Neural progenitor cell (in vitro differentiated cells): Measurements from ENCODE around the gene RBM47. TPM values are rescaled to one million over a fixed set of nuclear protein-coding genes. Genes with fewer than 3 reads are reported as not detected.

Experiments
- DNase-seq: peaks from one replicate; pipeline ENCODE4 v3.0.0-alpha.2; 2016; ENCODE audit warnings: low spot score
- H2AFZ ChIP-seq: fragments of 200-600 bp; sonication (generic); replicated peaks from 2 replicates; pipeline ENCODE4 v1.6.1; 2016; ENCODE audit warnings: antibody characterized with exemption
- H3F3A ChIP-seq: fragments of 200-600 bp; sonication (generic); 2 replicates; pipeline ENCODE4 v1.6.1; 2016; ENCODE audit warnings: antibody characterized with exemption, low read depth
- H3K27ac ChIP-seq: fragments of 200-600 bp; sonication (generic); 2 replicates; pipeline ENCODE4 v1.5.1; 2016; ENCODE audit warnings: mild to moderate bottlenecking
- H3K27me3 ChIP-seq: fragments of 200-600 bp; sonication (generic); 2 replicates; pipeline ENCODE4 v1.6.1; 2016; ENCODE audit warnings: mild to moderate bottlenecking, moderate library complexity
- H3K36me3 ChIP-seq: fragments of 200-600 bp; sonication (generic); 2 replicates; pipeline ENCODE4 v1.5.1; 2016
- H3K4me1 ChIP-seq: fragments of 200-600 bp; sonication (generic); 2 replicates; pipeline ENCODE4 v1.6.1; 2016; ENCODE audit warnings: mixed run types
- H3K4me2 ChIP-seq: fragments of 200-600 bp; sonication (generic); 2 replicates; pipeline ENCODE4 v1.6.1; 2016
- H3K4me3 ChIP-seq: fragments of 200-600 bp; sonication (generic); 2 replicates; pipeline ENCODE4 v1.5.1; 2016
- H3K79me2 ChIP-seq: fragments of 200-600 bp; sonication (generic); 2 replicates; pipeline ENCODE4 v1.6.1; 2016; ENCODE audit warnings: low read depth
- H3K9ac ChIP-seq: fragments of 200-600 bp; sonication (generic); 2 replicates; pipeline ENCODE4 v1.6.1; 2016
- H3K9me3 ChIP-seq: fragments of 200-600 bp; sonication (generic); 2 replicates; pipeline ENCODE4 v1.5.1; 2016; ENCODE audit warnings: low read depth
- H4K20me1 ChIP-seq: fragments of 200-600 bp; sonication (generic); 2 replicates; pipeline ENCODE4 v1.6.1; 2016; ENCODE audit warnings: low read depth
- H3K27ac Mint-ChIP-seq: 3 replicates; pipeline ENCODE4 v1.8.0; 2021; ENCODE audit warnings: mixed read lengths
- H3K27me3 Mint-ChIP-seq: 2 replicates; pipeline ENCODE4 v1.8.0; 2022; ENCODE audit warnings: low read depth, mild to moderate bottlenecking, inconsistent platforms, moderate library complexity, mixed read lengths; ENCODE audit not compliant: insufficient read depth
- H3K36me3 Mint-ChIP-seq: 3 replicates; pipeline ENCODE4 v1.8.0; 2021; ENCODE audit warnings: mixed read lengths
- H3K4me1 Mint-ChIP-seq: 3 replicates; pipeline ENCODE4 v1.8.0; 2021; ENCODE audit warnings: mixed read lengths
- H3K4me3 Mint-ChIP-seq: 3 replicates; pipeline ENCODE4 v1.8.0; 2021; ENCODE audit warnings: mild to moderate bottlenecking, moderate library complexity, mixed read lengths
- H3K9me3 Mint-ChIP-seq: 3 replicates; pipeline ENCODE4 v1.8.0; 2020; ENCODE audit warnings: mixed read lengths
- CTCF ChIP-seq: fragments of 200-600 bp; sonication (generic); IDR thresholded peaks from 2 replicates; pipeline ENCODE4 v1.5.1; 2017; ENCODE audit warnings: antibody characterized with exemption, mild to moderate bottlenecking
- EZH2 ChIP-seq: fragments of 200-600 bp; sonication (generic); IDR thresholded peaks from 2 replicates; pipeline ENCODE4 v1.6.1; 2017; ENCODE audit warnings: antibody characterized with exemption, mild to moderate bottlenecking, moderate library complexity
- EZH2phosphoT487 ChIP-seq: fragments of 200-600 bp; sonication (generic); IDR thresholded peaks from 2 replicates; pipeline ENCODE4 v1.6.1; 2017; ENCODE audit warnings: antibody characterized with exemption
- total RNA-seq: library from RNA; depleted of rRNA; stranded (reverse); fragments of >200 nt; gene quantifications from 2 replicates; pipeline ENCODE4 v1.2.3, GENCODE V29; 2015; ENCODE audit warnings: low replicate concordance

Gene RBM47
- total RNA-seq, 1 donor from 2014 or later, result 2.9 TPM

GRCh38 chr4:40502934-40503333 is 126.7 kb downstream of the RBM47 start:
- H3K36me3 ChIP-seq, result no peaks in the 10 kb centered on the region
- H3K4me3 ChIP-seq, result no peak overlapping the region
- no peaks in the 10 kb centered on the region for H3K79me2 ChIP-seq
- H2AFZ ChIP-seq, result no peak overlapping the region
- H3F3A ChIP-seq, result no peaks in the 10 kb centered on the region
- H3K4me1 ChIP-seq, result no peaks in the 10 kb centered on the region
- no peak overlapping the region for H3K9ac ChIP-seq
- no peak for DNase-seq
- Mint-ChIP-seq H3K36me3 (no peaks in the 10 kb centered on the region), H3K4me3 (no peak overlapping the region), H3K4me1 (peaks cover 9% of the 10 kb centered on the region), H3K9me3 (no peaks in the 10 kb centered on the region), H3K27ac (no peak overlapping the region), H3K27me3 (peaks cover 5% of the 10 kb centered on the region)
- no peaks in the 10 kb centered on the region for H3K27me3 ChIP-seq
- H4K20me1 ChIP-seq, result no peaks in the 10 kb centered on the region
- H3K9me3 ChIP-seq, result no peaks in the 10 kb centered on the region
- no peak overlapping the region for H3K4me2 ChIP-seq
- H3K27ac ChIP-seq, result no peak overlapping the region
- TF ChIP-seq EZH2phosphoT487 (no peak), CTCF (no peak), EZH2 (no peak)

- H3K36me3 ChIP-seq, result no peaks in the 10 kb centered on the region
- TF ChIP-seq CTCF, result no peak
- no peak for TF ChIP-seq EZH2
- TF ChIP-seq EZH2phosphoT487, result no peak
- H3K79me2 ChIP-seq, result no peaks in the 10 kb centered on the region
- no peaks in the 10 kb centered on the region for H3K9me3 ChIP-seq
- DNase-seq, result no peak
- Mint-ChIP-seq H3K27me3 (peaks cover 5% of the 10 kb centered on the region), H3K36me3 (no peaks in the 10 kb centered on the region), H3K27ac (peak overlapping the region; percentile 4), H3K4me3 (no peak overlapping the region), H3K4me1 (peaks cover 9% of the 10 kb centered on the region), H3K9me3 (no peaks in the 10 kb centered on the region)
- no peak overlapping the region for H3K4me2 ChIP-seq
- H3F3A ChIP-seq, result no peaks in the 10 kb centered on the region
- H3K4me3 ChIP-seq, result no peak overlapping the region
- no peaks in the 10 kb centered on the region for H3K27me3 ChIP-seq
- no peak overlapping the region for H2AFZ ChIP-seq
- H3K27ac ChIP-seq, result no peak overlapping the region
- no peak overlapping the region for H3K9ac ChIP-seq
- no peaks in the 10 kb centered on the region for H3K4me1 ChIP-seq
- no peaks in the 10 kb centered on the region for H4K20me1 ChIP-seq
These were observed 127.4 kb downstream of the RBM47 start for GRCh38 chr4:40502220-40502619.

- Histone ChIP-seq H3K27me3 (no peaks in the 10 kb centered on the region), H3K9ac (no peak overlapping the region), H3F3A (no peaks in the 10 kb centered on the region), H3K4me1 (peaks cover 2% of the 10 kb centered on the region), H3K36me3 (no peaks in the 10 kb centered on the region), H3K4me2 (no peak overlapping the region), H2AFZ (no peak overlapping the region), H3K9me3 (no peaks in the 10 kb centered on the region), H3K79me2 (no peaks in the 10 kb centered on the region), H3K4me3 (no peak overlapping the region), H3K27ac (no peak overlapping the region), H4K20me1 (no peaks in the 10 kb centered on the region)
- no peak overlapping the region for H3K4me3 Mint-ChIP-seq
- H3K36me3 Mint-ChIP-seq, result no peaks in the 10 kb centered on the region
- H3K4me1 Mint-ChIP-seq, result peaks cover 4% of the 10 kb centered on the region
- no peak overlapping the region for H3K27ac Mint-ChIP-seq
- H3K9me3 Mint-ChIP-seq, result no peaks in the 10 kb centered on the region
- TF ChIP-seq CTCF (no peak), EZH2phosphoT487 (no peak), EZH2 (no peak)
- peaks cover 5% of the 10 kb centered on the region for H3K27me3 Mint-ChIP-seq
- no peak for DNase-seq
These were observed 128.9 kb downstream of the RBM47 start for GRCh38 chr4:40500781-40501180.

GRCh38 chr4:40493160-40493559 is 136.5 kb downstream of the RBM47 start:
- H3K36me3 Mint-ChIP-seq, result no peaks in the 10 kb centered on the region
- H3K4me1 Mint-ChIP-seq, result peaks cover 9% of the 10 kb centered on the region
- no peaks in the 10 kb centered on the region for H3K36me3 ChIP-seq

More at GRCh38 chr4:40493160-40493559, 136.5 kb downstream of the RBM47 start:
- H3K9me3 Mint-ChIP-seq, result no peaks in the 10 kb centered on the region
- H3K4me3 ChIP-seq, result no peak overlapping the region
- peaks cover 3% of the 10 kb centered on the region for H3K27me3 Mint-ChIP-seq
- no peak overlapping the region for H3K4me2 ChIP-seq
- H3K79me2 ChIP-seq, result no peaks in the 10 kb centered on the region
- no peak overlapping the region for H3K27ac ChIP-seq
- no peaks in the 10 kb centered on the region for H3K9me3 ChIP-seq
- no peak for DNase-seq
- H3K4me3 Mint-ChIP-seq, result no peak overlapping the region
- H2AFZ ChIP-seq, result no peak overlapping the region
- H3K4me1 ChIP-seq, result peaks cover 16% of the 10 kb centered on the region
- H3F3A ChIP-seq, result no peaks in the 10 kb centered on the region
- H3K27me3 ChIP-seq, result no peaks in the 10 kb centered on the region
- no peaks in the 10 kb centered on the region for H4K20me1 ChIP-seq
- no peak for TF ChIP-seq EZH2
- no peak for TF ChIP-seq CTCF
- no peak for TF ChIP-seq EZH2phosphoT487
- no peak overlapping the region for H3K9ac ChIP-seq
- H3K27ac Mint-ChIP-seq, result no peak overlapping the region
